Caco-2 (cell line): ENCODE measurements around the gene AKAP6. TPM values are rescaled to one million over a fixed set of nuclear protein-coding genes. Genes with fewer than 3 reads are reported as not detected.

Experiments used
- BruUV-seq: library from RNA; stranded (reverse); fragments of 400-500 nt; replicated peaks from 2 replicates; lab custom pipeline; 2021; lab: Mats Ljungman, UMichigan
- CTCF ChIA-PET: fragments of 300-600 bp; sonication (Branson Sonifier 250); formaldehyde crosslinking; loops from one replicate; lab custom pipeline; 2022; ENCODE audit warnings: antibody characterized with exemption; lab: Charles Lee
- POLR2A ChIA-PET: fragments of 300-600 bp; sonication (Branson Sonifier 250); formaldehyde crosslinking; loops from one replicate; lab custom pipeline; 2022; ENCODE audit warnings: antibody characterized with exemption; lab: Charles Lee
- DNase-seq, 2 experiments: peaks; one replicate each; pipeline versions ENCODE4 v3.0.0 to v3.0.0-alpha.2; 2020 to 2022
- H3K27me3 ChIP-seq: replicated peaks from 2 replicates; pipeline ENCODE4 v1.6.0; 2011; ENCODE audit warnings: low read length; ENCODE audit not compliant: control insufficient read depth, insufficient read depth
- H3K36me3 ChIP-seq: 2 replicates; pipeline ENCODE4 v1.5.1; 2011; ENCODE audit warnings: low read length; ENCODE audit not compliant: control insufficient read depth, insufficient read depth
- H3K4me1 ChIP-seq: fragments of 250-450 bp; sonication (Bioruptor Pico); 2 replicates; pipeline ENCODE4 v1.5.1; 2020; ENCODE audit warnings: mild to moderate bottlenecking
- H3K4me3 ChIP-seq: 2 replicates; pipeline ENCODE4 v1.5.1; 2011; ENCODE audit warnings: low read depth, mild to moderate bottlenecking, control low read depth, low read length
- H3K9me3 ChIP-seq: fragments of 250-450 bp; sonication (Bioruptor Pico); 2 replicates; pipeline ENCODE4 v1.5.1; 2020; ENCODE audit warnings: mild to moderate bottlenecking, moderate library complexity
- H3K27ac Mint-ChIP-seq: one replicate; pipeline ENCODE4 v1.8.0; 2022; ENCODE audit warnings: mixed read lengths; ENCODE audit not compliant: unreplicated experiment
- H3K27me3 Mint-ChIP-seq: one replicate; pipeline ENCODE4 v1.8.0; 2022; ENCODE audit warnings: mixed read lengths; ENCODE audit not compliant: insufficient read depth, unreplicated experiment
- H3K36me3 Mint-ChIP-seq: one replicate; pipeline ENCODE4 v1.8.0; 2022; ENCODE audit warnings: mild to moderate bottlenecking, mixed read lengths; ENCODE audit not compliant: insufficient read depth, unreplicated experiment
- H3K4me1 Mint-ChIP-seq: one replicate; pipeline ENCODE4 v1.8.0; 2022; ENCODE audit warnings: low read depth, mixed read lengths; ENCODE audit not compliant: unreplicated experiment
- H3K4me3 Mint-ChIP-seq: one replicate; pipeline ENCODE4 v1.8.0; 2022; ENCODE audit warnings: mild to moderate bottlenecking, moderate library complexity, mixed read lengths; ENCODE audit not compliant: unreplicated experiment
- H3K9me3 Mint-ChIP-seq: one replicate; pipeline ENCODE4 v1.8.0; 2022; ENCODE audit warnings: mixed read lengths; ENCODE audit not compliant: unreplicated experiment
- CTCF ChIP-seq, 2 experiments: fragments of 200-600 bp in 1 of 2; IDR thresholded peaks; 1 replicate in 1 of 2; 2 replicates in 1 of 2; pipeline versions ENCODE4 v1.5.1 to v1.8.0; 2011 to 2022; ENCODE audit warnings: antibody characterized with exemption in 1 of 2, control low read depth in 1 of 2, inconsistent platforms in 1 of 2, low read depth in 1 of 2, low read length in 1 of 2, mild to moderate bottlenecking in 1 of 2, moderate library complexity in 1 of 2; ENCODE audit not compliant: insufficient read depth in 1 of 2, severe bottlenecking in 1 of 2, unreplicated experiment in 1 of 2
- intact Hi-C: fragments of 100-400 bp; cut with micrococcal nuclease; formaldehyde crosslinking; loops from one replicate; pipeline ENCODE4 v1.10.0; 2022; ENCODE audit not compliant: unreplicated experiment
- total RNA-seq: library from RNA; stranded (reverse); gene quantifications from 2 replicates; pipeline ENCODE4 v1.2.3, GENCODE V29; 2022

Gene AKAP6
- total RNA-seq, 1 experiment from 2014 or later = 3.0 TPM

- ChIA-PET CTCF (interaction anchor here (0.6 to 1.3 kb wide), 9 partner anchors 26 to 438 kb away, joined by 3 to 12 read pairs (median 4); partner anchors contain the start of gene ARHGAP5), POLR2A (interaction anchor here (0.6 to 1.0 kb wide), 2 partner anchors 311 to 438 kb away, joined by 3 to 4 read pairs; partner anchors contain the start of gene RNU6-8)
- Mint-ChIP-seq H3K27ac (no peak overlapping the region), H3K36me3 (no peaks in the 10 kb centered on the region), H3K27me3 (no peaks in the 10 kb centered on the region), H3K9me3 (peaks cover 14% of the 10 kb centered on the region), H3K4me3 (no peak overlapping the region), H3K4me1 (peaks cover 11% of the 10 kb centered on the region)
- no peak for DNase-seq
- Histone ChIP-seq H3K4me1 (peaks cover 20% of the 10 kb centered on the region), H3K27me3 (no peaks in the 10 kb centered on the region), H3K36me3 (no peaks in the 10 kb centered on the region), H3K9me3 (no peaks in the 10 kb centered on the region), H3K4me3 (no peak overlapping the region)
- intact Hi-C loops = no loop called here
- BruUV-seq = no TSS peak
- TF ChIP-seq CTCF (IDR thresholded peaks at IDR 0.05; ENCODE audit: insufficient read depth in 1 of 2, low read depth in 1 of 2, low read length in 1 of 2, severe bottlenecking in 1 of 2, unreplicated experiment in 1 of 2) = no peak
Observed at GRCh38 chr14:32514236-32514635, 185.1 kb downstream of the AKAP6 start.

DNA sequence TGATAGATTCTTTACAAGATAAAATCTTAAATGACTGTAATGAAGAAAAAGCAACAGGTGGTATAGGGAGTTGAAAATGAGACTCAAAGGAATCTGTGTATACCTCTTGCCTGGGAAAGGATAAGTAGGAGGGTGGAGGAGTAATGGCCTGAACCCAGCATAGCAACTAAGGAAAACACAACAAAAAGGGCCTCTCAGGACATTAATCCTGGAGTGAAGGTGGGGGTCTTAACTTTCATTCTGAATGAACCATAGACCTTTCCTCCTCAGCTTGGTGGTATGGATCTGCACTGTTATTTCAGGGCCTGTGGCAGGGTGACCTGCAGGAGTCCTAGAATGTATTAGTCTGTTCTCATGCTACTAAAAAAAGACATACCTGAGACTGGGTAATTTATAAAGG lies 185.6 kb downstream of the AKAP6 start:
- ChIA-PET CTCF (no interaction called here), POLR2A (no interaction called here)
- no peak overlapping the region for H3K27ac Mint-ChIP-seq
- H3K4me3 Mint-ChIP-seq = no peak overlapping the region
- no peak for TF ChIP-seq CTCF (IDR thresholded peaks at IDR 0.05; ENCODE audit: insufficient read depth in 1 of 2, low read depth in 1 of 2, low read length in 1 of 2, severe bottlenecking in 1 of 2, unreplicated experiment in 1 of 2)
- intact Hi-C loops = no loop called here
- Histone ChIP-seq H3K36me3 (no peaks in the 10 kb centered on the region), H3K9me3 (no peaks in the 10 kb centered on the region), H3K4me1 (peaks cover 20% of the 10 kb centered on the region), H3K27me3 (no peaks in the 10 kb centered on the region), H3K4me3 (no peak overlapping the region)
- peaks cover 18% of the 10 kb centered on the region for H3K9me3 Mint-ChIP-seq
- BruUV-seq = no TSS peak
- peaks cover 11% of the 10 kb centered on the region for H3K4me1 Mint-ChIP-seq
- no peaks in the 10 kb centered on the region for H3K36me3 Mint-ChIP-seq
- DNase-seq = no peak
- H3K27me3 Mint-ChIP-seq = no peaks in the 10 kb centered on the region

GRCh38 chr14:32524609-32525375 lies 195.7 kb downstream of the AKAP6 start:
- Mint-ChIP-seq H3K4me1 (peaks cover 7% of the 10 kb centered on the region), H3K27ac (no peak overlapping the region), H3K4me3 (no peak overlapping the region), H3K9me3 (peaks cover 9% of the 10 kb centered on the region), H3K27me3 (no peaks in the 10 kb centered on the region), H3K36me3 (no peaks in the 10 kb centered on the region)
- DNase-seq = no peak
- ChIA-PET POLR2A (no interaction called here), CTCF (no interaction called here)
- TF ChIP-seq CTCF (IDR thresholded peaks at IDR 0.05; ENCODE audit: insufficient read depth in 1 of 2, low read depth in 1 of 2, low read length in 1 of 2, severe bottlenecking in 1 of 2, unreplicated experiment in 1 of 2) = no peak
- Histone ChIP-seq H3K27me3 (no peaks in the 10 kb centered on the region), H3K9me3 (no peaks in the 10 kb centered on the region), H3K36me3 (no peaks in the 10 kb centered on the region), H3K4me1 (no peaks in the 10 kb centered on the region), H3K4me3 (no peak overlapping the region)
- intact Hi-C loops = no loop called here
- BruUV-seq = no TSS peak
